GM12874 (cell line): Measurements from ENCODE around the gene CNTNAP2.

Source experiments
- TF ChIP-seq, protein P1 (sequence below): IDR thresholded peaks from 2 replicates; pipeline ENCODE4 v1.5.1; 2011; ENCODE audit warnings: low read depth, mild to moderate bottlenecking, control low read depth, low read length, moderate library complexity; ENCODE audit not compliant: insufficient read depth

CNTNAP2 gene

GRCh38 chr7:147523056-147523455 is 1406.5 kb downstream of the CNTNAP2 start:
- TF ChIP-seq, protein P1, sequence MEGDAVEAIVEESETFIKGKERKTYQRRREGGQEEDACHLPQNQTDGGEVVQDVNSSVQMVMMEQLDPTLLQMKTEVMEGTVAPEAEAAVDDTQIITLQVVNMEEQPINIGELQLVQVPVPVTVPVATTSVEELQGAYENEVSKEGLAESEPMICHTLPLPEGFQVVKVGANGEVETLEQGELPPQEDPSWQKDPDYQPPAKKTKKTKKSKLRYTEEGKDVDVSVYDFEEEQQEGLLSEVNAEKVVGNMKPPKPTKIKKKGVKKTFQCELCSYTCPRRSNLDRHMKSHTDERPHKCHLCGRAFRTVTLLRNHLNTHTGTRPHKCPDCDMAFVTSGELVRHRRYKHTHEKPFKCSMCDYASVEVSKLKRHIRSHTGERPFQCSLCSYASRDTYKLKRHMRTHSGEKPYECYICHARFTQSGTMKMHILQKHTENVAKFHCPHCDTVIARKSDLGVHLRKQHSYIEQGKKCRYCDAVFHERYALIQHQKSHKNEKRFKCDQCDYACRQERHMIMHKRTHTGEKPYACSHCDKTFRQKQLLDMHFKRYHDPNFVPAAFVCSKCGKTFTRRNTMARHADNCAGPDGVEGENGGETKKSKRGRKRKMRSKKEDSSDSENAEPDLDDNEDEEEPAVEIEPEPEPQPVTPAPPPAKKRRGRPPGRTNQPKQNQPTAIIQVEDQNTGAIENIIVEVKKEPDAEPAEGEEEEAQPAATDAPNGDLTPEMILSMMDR = no peak

DNA sequence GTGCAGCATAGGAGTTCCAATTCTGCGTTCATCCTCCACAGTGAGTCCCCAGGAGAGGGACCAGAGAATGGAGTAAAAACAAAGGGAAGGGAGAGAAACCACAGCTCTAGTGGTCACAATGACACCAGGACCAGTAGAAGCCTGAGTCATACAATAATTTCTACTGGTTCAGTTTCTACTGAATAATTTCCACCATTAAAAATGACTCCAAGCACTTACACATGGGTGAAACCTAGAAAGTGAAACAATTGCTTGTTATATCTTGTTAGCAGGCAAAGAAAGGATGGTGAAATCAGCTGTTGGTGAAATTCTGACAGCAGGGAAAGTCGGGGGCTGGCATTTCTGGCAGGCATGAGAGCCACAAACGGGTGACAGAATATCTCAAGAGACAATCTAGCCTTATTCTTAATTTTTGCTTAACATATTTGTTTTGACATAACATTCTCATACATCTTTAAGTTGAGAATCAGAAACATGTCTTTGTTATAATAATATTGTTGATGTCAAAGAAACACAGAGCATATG is 1408.2 kb downstream of the CNTNAP2 start:
- TF ChIP-seq, protein P1 = no peak

DNA sequence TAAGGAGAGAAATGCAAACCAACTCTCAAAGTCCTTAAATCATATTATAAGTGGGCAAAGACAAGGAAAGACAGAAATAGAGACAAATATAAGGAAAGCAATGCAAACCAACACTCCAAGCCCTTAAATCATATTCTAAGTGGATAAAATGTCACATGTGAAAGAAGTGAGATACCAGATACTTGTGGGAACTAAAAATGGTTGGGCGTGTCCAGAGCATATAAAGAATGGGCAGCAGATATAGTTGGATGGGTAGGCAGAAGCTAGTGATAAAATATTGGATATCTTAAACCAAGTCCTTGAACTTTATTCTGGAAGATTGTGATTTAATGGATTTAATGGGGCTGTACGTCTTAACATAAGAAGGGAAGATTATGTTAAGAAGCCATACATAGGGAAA is 1408.7 kb downstream of the CNTNAP2 start:
- TF ChIP-seq, protein P1 = no peak

DNA sequence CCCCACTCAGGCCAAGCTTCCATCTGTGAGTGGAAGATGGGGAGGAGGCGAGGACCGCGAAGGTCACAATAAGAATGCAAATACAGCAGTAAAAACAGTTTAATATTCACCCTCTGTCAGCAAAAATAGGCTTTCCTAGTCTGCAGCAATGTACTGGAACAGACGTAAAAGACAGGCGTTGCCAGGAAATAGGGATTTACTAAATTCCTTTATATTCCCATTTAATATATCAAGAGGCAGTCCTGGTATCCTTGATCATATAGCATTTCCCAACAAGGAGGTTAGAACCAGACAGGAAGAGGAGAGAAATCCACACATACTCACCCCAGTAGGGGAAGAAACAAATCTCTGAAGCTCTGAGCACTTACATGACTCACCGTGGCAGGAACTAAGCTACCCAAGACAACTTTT is 1419.1 kb downstream of the CNTNAP2 start:
- TF ChIP-seq, protein P1 = no peak

DNA sequence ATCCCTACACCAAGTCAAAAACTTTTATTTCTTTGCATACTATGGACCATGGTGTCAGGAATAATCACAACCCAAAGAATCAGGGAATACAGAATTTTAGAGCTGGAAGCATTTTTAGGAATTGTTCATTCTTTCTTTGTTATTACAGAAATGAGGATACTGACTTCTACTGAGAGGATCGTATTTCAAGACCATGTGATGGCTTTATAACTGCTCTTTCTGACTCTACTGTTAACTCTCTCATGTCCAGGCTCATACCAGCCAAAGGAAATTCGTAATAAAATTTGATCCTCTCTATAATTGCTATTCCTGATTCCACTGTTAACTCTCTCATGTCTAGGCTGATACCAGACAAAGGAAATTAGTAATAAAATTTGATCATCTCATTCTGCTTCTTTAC is 1423.1 kb downstream of the CNTNAP2 start:
- TF ChIP-seq, protein P1 = no peak

GRCh38 chr7:147540743-147541142 is 1424.1 kb downstream of the CNTNAP2 start:
- TF ChIP-seq, protein P1 = no peak

- TF ChIP-seq, protein P1 = no peak
Measured at GRCh38 chr7:147541261-147541660, 1424.7 kb downstream of the CNTNAP2 start.
